HG03097 (cell line): ENCODE results near the gene PTGES3.
"Not testable (repeated sequence)": the region's sequence is repeated elsewhere in the genome, so short reads cannot be mapped to it uniquely, and the experiment has no call there.

Experiments
- ATAC-seq: cut with Tn5 transposase; IDR thresholded peaks from one replicate; pipeline ENCODE4 v1.9.1; 2021; ENCODE audit not compliant: unreplicated experiment, low FRiP score

PTGES3 gene

DNA sequence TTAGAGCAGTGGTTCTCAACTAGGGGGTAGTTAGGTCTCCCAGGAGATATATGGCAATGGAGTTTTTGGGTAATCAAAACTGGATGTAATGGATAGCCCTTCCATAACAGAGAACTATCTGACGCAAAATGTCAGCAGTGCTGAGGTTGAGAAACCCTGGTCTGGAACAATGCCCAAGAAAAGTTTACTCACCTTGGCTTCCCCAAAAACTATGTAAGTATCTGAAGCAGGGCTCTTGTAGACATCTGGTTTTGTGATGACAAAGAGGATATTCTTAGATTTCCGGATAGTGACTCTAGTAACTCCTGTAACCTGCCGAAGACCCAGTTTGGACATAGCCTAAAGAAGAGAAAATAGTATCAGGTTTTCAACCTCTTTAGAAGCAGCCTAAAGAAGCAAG is 25.3 kb upstream of the PTGES3 start:
- ATAC-seq: no peak

DNA sequence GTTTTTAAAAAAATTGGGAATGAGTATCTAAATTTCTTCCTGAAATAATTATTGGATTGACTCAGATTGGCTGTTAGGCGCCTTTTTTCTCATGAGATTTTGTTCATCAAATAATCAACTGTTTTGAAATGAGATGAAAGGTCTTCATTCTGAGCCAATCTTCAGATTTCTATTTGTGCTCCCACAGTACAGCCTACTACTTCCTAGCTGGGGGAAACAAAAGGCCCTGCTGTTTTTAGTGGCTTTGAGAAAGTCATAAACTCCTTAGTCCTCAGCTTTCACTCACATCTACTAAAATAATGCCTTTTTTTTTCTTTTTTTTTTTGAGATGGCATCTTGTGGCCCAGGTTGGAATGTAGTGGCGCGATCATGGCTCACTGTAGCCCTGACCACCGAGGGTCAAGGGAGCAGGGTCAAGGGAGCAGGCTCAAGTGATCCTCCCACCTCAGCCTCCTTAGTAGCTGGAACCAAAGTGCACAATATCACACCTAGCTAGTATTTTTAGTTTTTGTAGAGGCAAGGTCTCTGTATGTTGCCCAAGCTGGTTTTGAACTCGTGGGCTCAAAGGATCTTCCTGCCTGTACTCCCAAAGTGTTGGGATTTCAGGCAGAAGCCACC is 21.8 kb upstream of the PTGES3 start:
- ATAC-seq: no peak

DNA sequence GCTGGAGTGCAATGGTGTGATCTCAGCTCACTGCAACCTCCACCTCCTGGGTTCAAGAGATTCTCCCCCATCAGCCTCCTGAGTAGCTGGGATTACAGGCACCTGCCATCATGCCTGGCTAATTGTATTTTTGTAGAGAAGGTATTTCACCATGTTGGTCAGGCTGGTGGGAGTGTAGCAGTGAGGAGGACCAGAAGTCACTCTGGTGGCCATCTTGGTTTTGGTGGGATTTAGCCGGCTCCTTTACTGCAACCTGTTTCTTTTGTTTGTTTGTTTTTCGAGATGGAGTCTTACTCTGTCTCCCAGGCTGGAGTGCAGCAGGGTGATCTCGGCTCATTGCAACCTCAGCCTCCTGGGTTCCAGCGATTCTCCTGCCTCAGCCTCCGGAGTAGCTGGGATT is 16.4 kb upstream of the PTGES3 start:
- ATAC-seq: not testable (repeated sequence)

DNA sequence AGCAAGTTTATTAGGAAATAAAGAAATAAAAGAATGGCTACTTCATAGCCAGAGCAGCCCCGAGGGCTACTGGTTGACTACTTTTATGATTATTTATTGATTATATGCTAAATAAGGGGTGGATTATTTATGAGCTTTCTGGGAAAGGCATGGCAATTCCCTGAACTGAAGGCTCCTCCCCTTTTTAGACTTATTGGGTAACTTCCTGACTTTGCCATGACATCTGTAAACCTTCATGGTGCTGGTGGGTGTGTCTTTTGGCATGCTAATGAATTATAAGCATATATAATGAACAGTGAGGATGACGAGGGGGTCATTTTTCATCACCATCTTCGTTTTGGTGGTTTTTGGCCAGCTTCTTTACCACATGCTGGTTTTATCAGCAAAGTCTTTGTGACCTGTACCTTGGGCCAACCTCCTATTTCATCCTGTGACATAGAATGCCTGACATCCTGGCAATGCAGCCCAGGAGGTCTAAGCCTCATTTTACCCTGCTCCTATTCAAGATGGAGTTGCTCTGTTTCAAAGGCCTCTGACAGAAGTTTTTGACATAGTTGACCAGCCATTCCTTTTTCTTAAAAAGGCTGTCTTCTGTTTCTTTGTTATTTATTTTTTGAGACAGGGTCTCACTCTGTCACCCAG is 11.1 kb upstream of the PTGES3 start:
- no peak for ATAC-seq

DNA sequence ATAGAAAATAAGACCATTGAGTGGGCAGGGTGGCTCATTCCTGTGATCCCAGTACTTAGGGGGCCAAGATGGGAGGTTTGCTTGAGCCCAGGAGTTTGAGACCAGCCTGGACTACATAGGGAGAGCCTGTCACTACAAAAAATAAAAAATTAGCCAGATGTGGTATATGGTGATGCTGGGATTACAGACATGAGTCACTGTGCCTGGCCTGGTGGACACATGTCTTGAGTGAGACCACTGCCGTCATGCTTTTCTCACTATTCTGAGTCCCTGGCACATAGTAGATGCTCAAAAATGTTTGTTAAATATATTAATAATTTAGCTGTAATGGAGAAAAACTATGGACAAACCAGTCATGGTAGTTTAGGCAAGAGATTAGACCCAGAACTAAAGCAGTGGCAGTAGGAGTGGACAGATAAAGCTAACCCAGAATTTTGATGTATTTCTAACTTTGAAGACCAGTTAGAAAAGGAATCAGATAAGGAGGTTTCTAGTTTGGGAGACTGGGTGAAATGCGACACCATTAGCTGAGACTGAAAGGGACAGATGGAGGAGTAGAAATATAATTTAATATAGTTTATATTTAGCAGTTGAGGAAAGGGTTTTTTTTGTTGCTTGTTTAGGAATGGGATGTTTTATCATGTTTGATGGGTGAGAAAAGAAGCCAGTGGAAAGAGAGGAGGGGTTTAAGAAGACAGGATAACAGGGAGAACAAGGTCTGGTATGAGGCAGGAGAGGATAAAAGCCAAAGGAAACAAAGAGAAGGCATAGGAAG is 7.4 kb upstream of the PTGES3 start:
- no peak for ATAC-seq

DNA sequence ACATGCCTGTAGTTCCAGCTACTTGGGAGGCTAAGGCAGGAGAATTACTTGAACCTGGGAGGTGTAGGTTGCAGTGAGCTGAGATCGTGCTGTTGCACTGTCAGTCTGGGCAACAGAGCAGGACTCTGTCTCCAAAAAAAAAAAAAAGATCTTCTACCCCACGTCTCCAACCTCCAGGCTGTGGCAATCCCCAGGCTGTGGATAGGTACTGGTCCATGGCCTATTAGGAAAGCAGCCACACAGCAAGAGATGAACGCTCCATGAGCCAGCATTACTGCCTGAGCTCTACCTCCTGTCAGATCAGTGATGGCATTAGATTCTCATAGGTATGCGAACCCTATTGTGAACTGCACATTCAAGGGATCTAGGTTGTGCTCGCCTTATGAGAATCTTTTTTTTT is 6.1 kb upstream of the PTGES3 start:
- ATAC-seq: no peak

DNA sequence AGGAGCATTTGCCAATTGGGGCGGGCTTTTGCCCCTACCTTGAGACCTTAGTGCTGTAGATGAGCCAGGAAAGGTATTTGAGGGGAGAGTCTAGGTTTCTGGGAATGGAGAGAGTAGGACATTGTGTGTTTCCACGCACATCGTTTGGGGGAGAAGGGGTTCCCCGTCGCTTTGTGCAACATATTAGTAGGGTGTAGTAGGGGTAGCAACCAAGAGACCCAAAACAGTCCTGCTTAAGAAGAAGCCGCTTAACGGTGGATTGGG is 694 bp upstream of the PTGES3 start:
- ATAC-seq: no peak

DNA sequence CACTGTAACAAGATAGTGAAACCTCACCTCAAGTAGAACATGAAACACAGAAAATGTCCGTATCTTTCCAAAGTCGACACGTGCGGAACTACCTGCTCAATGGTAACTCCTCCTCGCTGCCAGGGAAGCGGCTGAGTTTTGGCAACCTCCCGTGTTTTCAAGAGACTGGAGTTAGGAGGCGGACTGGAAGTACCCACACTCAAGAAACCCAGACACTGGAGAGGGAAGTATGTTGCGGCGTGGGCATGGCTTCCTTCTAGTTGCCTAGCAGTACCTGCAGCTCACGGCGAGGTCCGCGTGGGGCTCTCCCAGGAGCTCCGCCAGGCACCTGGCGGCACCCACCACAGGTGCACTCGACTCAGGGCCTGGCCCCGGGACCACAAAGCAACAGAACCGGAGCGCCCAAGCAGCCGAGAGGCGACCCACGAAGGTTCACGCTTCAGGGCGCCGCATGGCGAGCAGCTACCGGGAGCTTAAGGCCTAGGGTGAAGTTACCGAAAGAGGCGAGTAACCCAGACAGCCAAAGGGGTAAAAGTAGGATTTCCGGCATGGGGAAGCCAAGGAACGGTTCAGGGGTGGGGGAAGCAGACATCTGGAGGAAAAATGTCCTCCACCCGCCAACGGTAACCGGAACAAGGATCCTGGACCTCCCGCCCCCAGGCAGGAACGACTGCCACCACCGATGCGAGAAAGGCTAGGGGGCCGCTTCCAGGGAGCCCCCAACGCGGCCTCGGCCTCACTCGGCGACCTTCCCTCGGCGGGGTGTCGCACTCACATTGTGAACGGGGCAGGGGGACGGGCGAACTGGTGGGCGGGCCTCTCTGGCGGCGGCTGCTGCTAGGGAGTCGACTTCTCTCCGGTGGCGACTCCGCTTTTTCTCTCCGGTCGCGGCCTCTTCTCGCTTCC is 608 bp downstream of the PTGES3 start:
- peak; percentile 29 for ATAC-seq

DNA sequence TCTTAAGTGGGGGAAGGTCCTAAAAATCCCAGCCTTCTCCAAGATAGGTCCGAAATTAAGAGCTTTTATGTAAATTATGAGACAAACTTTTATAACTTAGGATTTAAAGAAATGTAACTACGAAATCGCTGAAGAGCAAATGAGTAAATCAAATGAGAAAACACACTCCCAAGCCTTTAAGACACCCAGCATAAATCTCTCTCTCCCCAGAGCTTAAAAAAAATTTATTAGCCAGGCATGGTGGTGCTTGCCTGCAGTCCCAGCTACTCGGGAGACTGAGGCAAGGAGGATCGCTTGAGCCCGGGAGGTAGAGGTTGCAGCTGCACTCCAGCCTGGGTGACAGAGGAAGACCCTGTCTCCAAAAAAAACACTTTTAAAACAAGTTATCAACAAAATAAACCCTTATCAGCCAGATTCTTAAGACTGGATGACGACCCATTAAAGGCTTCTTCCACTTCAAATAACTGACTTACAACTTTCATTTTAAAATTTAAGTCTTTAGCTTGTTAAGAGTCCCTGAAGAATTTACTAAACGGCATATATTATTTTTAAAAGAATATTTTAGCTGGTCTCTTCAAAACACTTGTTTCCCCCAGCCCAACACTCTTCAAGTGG is 3.2 kb downstream of the PTGES3 start:
- ATAC-seq: no peak

DNA sequence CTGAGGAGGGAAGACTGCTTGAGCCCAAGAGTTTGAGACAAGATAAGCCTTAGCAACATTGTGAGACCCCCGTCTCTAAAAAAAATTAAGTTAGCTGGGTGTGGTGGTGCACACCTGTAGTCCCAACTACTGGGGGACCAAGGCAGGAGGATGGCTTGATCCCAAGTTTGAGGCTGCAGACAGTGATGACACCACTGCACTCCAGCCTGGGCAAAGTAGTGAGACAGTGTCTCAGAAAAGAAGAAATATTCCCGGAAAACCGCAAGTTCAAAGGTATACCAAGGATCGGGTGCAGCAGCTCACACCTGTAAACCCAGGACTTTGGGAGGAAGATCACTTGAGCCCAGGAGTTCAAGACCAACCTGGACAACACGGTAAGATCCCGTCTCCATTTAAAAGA is 5.8 kb downstream of the PTGES3 start:
- no peak for ATAC-seq

DNA sequence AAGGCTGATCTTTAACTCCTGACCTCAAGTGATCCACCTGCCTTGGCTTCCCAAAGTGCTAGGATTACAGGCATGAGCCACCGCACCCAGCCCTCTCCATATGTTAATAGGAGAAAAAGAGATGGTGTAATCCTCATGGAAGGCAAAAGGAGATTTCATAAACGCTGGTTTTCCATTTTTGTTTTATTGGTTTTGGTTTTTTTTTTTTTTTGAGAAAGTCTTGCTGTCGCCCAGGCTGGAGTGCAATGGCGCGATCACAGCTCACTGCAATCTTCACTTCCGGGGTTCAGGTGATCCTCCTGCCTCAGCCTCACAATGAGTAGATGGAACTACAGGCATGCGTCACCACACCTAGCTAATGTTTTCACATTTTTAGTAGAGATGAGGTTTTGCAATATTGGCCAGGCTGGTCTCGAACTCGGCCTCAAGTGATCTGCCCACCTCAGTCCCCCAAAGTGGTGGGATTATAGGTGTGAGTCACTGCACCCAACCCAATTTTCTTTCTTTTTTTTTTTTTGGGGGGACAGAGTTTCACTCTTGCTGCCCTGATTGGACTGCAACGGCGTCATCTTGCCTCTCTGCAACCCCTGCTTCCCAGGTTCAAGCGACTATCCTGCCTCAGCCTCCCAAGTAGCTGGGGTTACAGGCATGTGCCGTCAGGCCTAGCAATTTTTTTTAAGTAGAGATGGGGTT is 8.1 kb downstream of the PTGES3 start:
- no peak for ATAC-seq

DNA sequence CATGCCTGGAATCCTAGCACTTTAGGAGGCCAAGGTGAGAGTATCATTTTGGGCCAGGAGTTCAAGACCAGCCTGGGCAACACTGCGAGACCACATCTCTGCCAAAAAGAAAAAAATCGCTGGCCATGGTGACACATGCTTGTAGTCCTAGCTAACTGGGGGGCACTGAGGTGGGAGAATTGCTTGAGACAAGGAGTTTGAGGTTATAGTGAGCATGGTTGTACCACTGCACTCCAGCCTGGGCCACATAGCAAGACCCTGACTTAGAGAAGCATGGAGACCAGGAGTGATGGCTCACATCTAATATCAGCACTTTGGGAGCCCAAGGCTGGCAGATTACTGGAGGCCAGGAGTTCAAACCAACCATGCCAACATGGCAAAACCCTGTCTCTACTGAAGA is 9.2 kb downstream of the PTGES3 start:
- ATAC-seq: no peak

DNA sequence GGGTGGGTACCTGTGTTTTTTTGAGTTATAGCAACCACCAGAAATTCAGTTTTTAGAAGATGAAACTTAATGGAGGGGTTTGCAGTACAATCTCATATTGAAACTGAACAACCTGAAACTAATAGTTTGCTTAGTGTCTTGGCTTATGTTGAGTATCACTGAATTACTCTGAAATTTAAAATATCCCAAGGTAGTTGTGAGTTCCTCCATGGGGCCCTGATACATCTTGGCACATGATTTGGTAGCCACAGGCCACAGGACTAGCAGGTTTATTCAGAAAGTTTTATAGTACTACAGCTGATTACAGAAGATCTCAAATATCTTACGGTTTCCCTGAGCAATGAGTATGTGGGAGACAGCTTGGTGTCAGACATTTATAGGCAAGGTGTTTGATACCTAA is 10.4 kb downstream of the PTGES3 start:
- peak; percentile 52 for ATAC-seq

DNA sequence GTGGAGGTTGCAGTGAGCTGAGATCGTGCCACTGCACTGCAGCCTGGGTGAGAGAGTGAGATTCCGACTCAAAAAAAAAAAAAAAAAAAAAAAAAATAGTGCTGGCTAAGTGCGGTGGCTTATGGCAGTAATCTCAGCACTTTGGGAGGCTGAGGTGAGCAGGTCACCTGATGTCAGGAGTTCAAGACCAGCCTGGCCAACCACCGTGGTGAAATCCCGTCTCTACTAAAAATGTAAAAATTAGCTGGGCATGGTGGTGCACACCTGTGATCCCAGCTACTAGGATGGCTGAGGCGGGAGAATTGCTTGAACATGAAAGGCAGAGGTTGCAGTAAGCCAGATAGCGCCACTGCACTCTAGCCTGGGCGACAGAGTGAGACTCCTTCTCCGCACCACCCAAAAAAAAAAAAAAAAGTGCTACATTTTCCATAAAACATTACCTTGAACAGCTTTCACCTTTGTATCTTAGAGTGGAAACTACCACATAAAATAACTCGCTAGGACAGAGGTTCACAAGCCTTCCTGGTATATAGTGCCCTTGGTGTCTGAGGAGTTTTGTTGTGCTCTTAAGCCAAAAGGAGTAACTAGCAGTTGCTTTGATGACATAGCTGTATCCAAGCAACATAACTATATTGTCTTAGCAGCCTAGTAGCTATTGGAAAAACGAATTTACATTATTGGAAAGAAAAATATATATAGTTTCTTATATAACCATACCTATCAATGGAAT is 11.1 kb downstream of the PTGES3 start:
- ATAC-seq: no peak

DNA sequence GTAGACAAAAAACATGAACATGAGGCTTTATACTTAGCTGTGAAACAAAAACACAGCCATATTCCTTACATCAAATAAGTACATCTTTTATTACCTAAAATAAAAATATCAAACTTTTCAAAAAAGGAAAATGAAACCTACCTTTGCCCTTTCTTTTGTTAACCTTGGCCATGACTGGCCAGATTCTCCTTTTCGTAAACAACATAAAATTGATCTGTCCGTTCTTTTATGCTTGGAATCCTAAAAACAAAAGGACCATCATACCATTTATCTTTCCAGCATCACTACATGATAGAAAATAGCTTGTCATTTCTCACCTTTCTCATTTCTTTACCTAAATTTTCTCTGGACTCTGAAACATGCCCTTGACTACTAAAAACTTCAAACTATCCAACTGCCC is 16.5 kb downstream of the PTGES3 start:
- no peak for ATAC-seq

DNA sequence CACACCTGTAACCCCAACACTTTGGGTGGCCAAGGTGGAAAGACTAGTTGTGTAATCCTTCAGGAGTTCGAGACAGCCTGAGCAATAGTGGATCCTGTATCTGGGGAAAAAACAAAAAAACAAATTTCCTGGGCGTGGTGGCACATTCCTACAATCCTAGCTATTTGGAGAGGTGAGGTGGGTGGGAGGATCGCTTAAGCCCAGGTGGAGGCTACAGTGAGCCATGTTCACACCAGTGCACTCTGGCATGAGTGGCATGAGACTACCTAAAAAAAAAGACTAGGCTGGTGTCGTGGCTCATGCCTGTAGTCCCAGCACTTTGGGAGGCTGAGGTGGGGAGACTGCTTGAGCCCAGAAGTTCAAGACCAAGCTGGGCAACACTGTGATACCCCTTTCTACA is 17.2 kb downstream of the PTGES3 start:
- ATAC-seq: no peak

DNA sequence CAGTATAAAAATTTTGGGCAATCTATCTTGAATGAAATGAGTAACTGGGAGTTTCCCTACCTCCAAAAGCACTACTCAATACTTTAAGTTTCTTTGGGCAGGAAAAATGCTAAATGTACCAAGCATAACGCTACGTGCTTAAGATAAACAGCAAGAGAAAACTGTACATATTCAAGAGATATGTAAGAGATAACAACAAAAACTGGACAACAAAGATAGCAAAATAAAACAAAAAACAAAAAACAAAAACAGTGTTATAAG is 20.0 kb downstream of the PTGES3 start:
- no peak for ATAC-seq

DNA sequence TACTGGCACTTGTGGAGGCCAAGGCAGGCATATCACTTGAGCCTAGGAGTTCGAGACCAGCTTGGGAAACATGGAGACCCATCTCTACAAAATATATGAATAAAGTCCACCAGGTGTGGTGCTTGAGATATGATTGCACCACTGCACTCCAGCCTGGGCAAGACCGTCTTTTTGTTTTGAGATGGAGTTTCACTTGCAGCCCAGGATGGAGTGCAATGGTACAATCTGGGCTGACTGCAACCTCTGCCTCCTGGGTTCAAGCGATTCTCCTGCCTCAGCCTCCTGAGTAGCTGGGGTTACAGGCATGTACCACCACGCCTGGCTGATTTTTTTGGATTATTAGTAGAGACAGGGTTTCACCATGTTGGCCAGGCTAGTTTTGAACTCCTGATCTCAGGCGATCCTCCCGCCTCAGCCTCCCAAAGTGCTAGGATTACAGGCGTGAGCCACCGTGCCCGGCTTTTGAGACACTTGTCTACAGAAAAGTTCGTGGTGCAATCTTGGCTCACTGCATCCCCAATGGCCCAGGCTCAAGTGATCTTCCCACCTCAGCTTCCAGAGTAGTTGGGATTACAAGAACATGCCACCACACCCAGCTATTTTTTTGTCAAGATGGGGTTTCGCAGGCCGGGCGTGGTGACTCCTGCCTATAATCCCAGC is 26.0 kb downstream of the PTGES3 start:
- no peak for ATAC-seq

DNA sequence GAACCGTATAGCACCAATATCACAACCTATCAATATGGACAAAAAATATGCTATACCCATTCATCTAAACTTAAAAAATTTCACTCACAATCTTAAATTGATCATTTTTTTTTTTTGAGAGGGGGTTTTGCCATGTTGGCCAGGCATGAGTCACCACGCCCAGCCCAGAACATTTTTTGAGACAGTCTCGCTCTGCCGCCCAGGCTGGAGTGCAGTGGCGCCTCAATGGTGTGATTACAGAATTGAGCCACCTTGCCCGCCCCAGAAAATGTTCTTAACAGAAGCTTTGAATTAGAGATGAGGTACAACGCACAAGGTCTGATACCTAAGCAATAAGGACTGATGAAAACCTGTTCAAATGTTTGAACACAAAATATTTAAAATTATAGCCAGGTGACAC is 26.5 kb downstream of the PTGES3 start:
- ATAC-seq: no peak
